ENCODE data around the gene NTRK3. TPM values are rescaled to one million over a fixed set of nuclear protein-coding genes. Genes with fewer than 3 reads are reported as not detected.

The NTRK3 gene
- total and polyA plus RNA-seq, 2 experiments from 2014 or later, result not detected

- no peak overlapping the region for H3K4me3 ChIP-seq
- no peaks in the 10 kb centered on the region for H3K36me3 ChIP-seq (ENCODE audit: low read depth)
- H4K20me1 ChIP-seq (ENCODE audit: insufficient read depth), result no peaks in the 10 kb centered on the region
- in situ Hi-C loops (cut with MboI), result no loop called here
- DNase-seq, result no peak
- H3F3A ChIP-seq (ENCODE audit: insufficient read depth), result no peaks in the 10 kb centered on the region
- no peak overlapping the region for H3K27ac ChIP-seq
- H2AFZ ChIP-seq, result no peak overlapping the region
- H3K9me2 ChIP-seq (ENCODE audit: insufficient read depth), result no peaks in the 10 kb centered on the region
- WGBS, 2 experiments (ENCODE audit: low coverage in 1 of 2, low lambda C conversion rate in 2 of 2, missing lambda C conversion rate in 2 of 2), result 9 to 15% methylated on average over 1 of the region's 1 CpG
- H3K27me3 ChIP-seq (replicated peaks; ENCODE audit: insufficient read depth), result no peaks in the 10 kb centered on the region
- no peak overlapping the region for H3K4me2 ChIP-seq (ENCODE audit: unreplicated experiment)
- TF ChIP-seq EZH2phosphoT487 (IDR thresholded peaks at IDR 0.05; ENCODE audit: insufficient read depth, low read depth) (no peak), EZH2 (IDR thresholded peaks at IDR 0.05; ENCODE audit: insufficient read depth, poor library complexity, severe bottlenecking) (no peak)
- no peaks in the 10 kb centered on the region for H3K4me1 ChIP-seq (ENCODE audit: insufficient read depth)
- H3K9me3 ChIP-seq (ENCODE audit: low read depth), result no peaks in the 10 kb centered on the region
- no peak overlapping the region for H3K9ac ChIP-seq
- no peaks in the 10 kb centered on the region for H3K79me2 ChIP-seq (ENCODE audit: insufficient read depth)
Observed at GRCh38 chr15:88049506-88049905, 207.0 kb downstream of the NTRK3 start.

GRCh38 chr15:88048755-88049154, 207.8 kb downstream of the NTRK3 start:
- in situ Hi-C loops (cut with MboI), result no loop called here
- H4K20me1 ChIP-seq (ENCODE audit: insufficient read depth), result no peaks in the 10 kb centered on the region
- no peaks in the 10 kb centered on the region for H3F3A ChIP-seq (ENCODE audit: insufficient read depth)
- no peaks in the 10 kb centered on the region for H3K36me3 ChIP-seq (ENCODE audit: low read depth)
- H3K4me1 ChIP-seq (ENCODE audit: insufficient read depth), result no peaks in the 10 kb centered on the region
- TF ChIP-seq EZH2phosphoT487 (IDR thresholded peaks at IDR 0.05; ENCODE audit: insufficient read depth, low read depth) (no peak), EZH2 (IDR thresholded peaks at IDR 0.05; ENCODE audit: insufficient read depth, poor library complexity, severe bottlenecking) (no peak)
- H3K4me3 ChIP-seq, result no peak overlapping the region
- DNase-seq, result no peak
- H3K27me3 ChIP-seq (replicated peaks; ENCODE audit: insufficient read depth), result no peaks in the 10 kb centered on the region
- no peak overlapping the region for H2AFZ ChIP-seq
- H3K4me2 ChIP-seq (ENCODE audit: unreplicated experiment), result no peak overlapping the region
- H3K9me3 ChIP-seq (ENCODE audit: low read depth), result no peaks in the 10 kb centered on the region
- 40 to 48% methylated on average over 3 of the region's 3 CpGs for WGBS, 2 experiments (ENCODE audit: low coverage in 1 of 2, low lambda C conversion rate in 2 of 2, missing lambda C conversion rate in 2 of 2)
- no peak overlapping the region for H3K9ac ChIP-seq
- no peaks in the 10 kb centered on the region for H3K9me2 ChIP-seq (ENCODE audit: insufficient read depth)
- no peaks in the 10 kb centered on the region for H3K79me2 ChIP-seq (ENCODE audit: insufficient read depth)
- no peak overlapping the region for H3K27ac ChIP-seq

GRCh38 chr15:88048237-88048636, 208.3 kb downstream of the NTRK3 start:
- no peak overlapping the region for H3K4me2 ChIP-seq (ENCODE audit: unreplicated experiment)
- H3K36me3 ChIP-seq (ENCODE audit: low read depth), result no peaks in the 10 kb centered on the region
- no peaks in the 10 kb centered on the region for H3F3A ChIP-seq (ENCODE audit: insufficient read depth)
- H3K9ac ChIP-seq, result no peak overlapping the region
- 0 to 1% methylated on average over 2 of the region's 2 CpGs for WGBS, 2 experiments (ENCODE audit: low coverage in 1 of 2, low lambda C conversion rate in 2 of 2, missing lambda C conversion rate in 2 of 2)
- no peaks in the 10 kb centered on the region for H4K20me1 ChIP-seq (ENCODE audit: insufficient read depth)
- in situ Hi-C loops (cut with MboI), result no loop called here
- H3K27ac ChIP-seq, result no peak overlapping the region
- no peak for TF ChIP-seq EZH2phosphoT487 (IDR thresholded peaks at IDR 0.05; ENCODE audit: insufficient read depth, low read depth)
- TF ChIP-seq EZH2 (IDR thresholded peaks at IDR 0.05; ENCODE audit: insufficient read depth, poor library complexity, severe bottlenecking), result no peak
- H3K79me2 ChIP-seq (ENCODE audit: insufficient read depth), result no peaks in the 10 kb centered on the region
- no peaks in the 10 kb centered on the region for H3K9me3 ChIP-seq (ENCODE audit: low read depth)
- no peak overlapping the region for H2AFZ ChIP-seq
- no peaks in the 10 kb centered on the region for H3K9me2 ChIP-seq (ENCODE audit: insufficient read depth)
- no peaks in the 10 kb centered on the region for H3K27me3 ChIP-seq (replicated peaks; ENCODE audit: insufficient read depth)
- H3K4me1 ChIP-seq (ENCODE audit: insufficient read depth), result no peaks in the 10 kb centered on the region
- no peak overlapping the region for H3K4me3 ChIP-seq
- DNase-seq, result no peak

- 26 to 27% methylated on average over 13 of the region's 13 CpGs for WGBS, 2 experiments (ENCODE audit: low coverage in 1 of 2, low lambda C conversion rate in 2 of 2, missing lambda C conversion rate in 2 of 2)
- H2AFZ ChIP-seq, result no peak overlapping the region
- H3K4me1 ChIP-seq (ENCODE audit: insufficient read depth), result no peaks in the 10 kb centered on the region
- H3K4me3 ChIP-seq, result no peak overlapping the region
- H3K36me3 ChIP-seq (ENCODE audit: low read depth), result no peaks in the 10 kb centered on the region
- in situ Hi-C loops (cut with MboI), result no loop called here
- no peak for DNase-seq
- no peaks in the 10 kb centered on the region for H3K9me2 ChIP-seq (ENCODE audit: insufficient read depth)
- no peaks in the 10 kb centered on the region for H3F3A ChIP-seq (ENCODE audit: insufficient read depth)
- no peaks in the 10 kb centered on the region for H3K79me2 ChIP-seq (ENCODE audit: insufficient read depth)
- no peaks in the 10 kb centered on the region for H4K20me1 ChIP-seq (ENCODE audit: insufficient read depth)
- no peak overlapping the region for H3K9ac ChIP-seq
- no peak overlapping the region for H3K27ac ChIP-seq
- H3K27me3 ChIP-seq (replicated peaks; ENCODE audit: insufficient read depth), result no peaks in the 10 kb centered on the region
- H3K4me2 ChIP-seq (ENCODE audit: unreplicated experiment), result no peak overlapping the region
- TF ChIP-seq EZH2 (IDR thresholded peaks at IDR 0.05; ENCODE audit: insufficient read depth, poor library complexity, severe bottlenecking) (no peak), EZH2phosphoT487 (IDR thresholded peaks at IDR 0.05; ENCODE audit: insufficient read depth, low read depth) (no peak)
- no peaks in the 10 kb centered on the region for H3K9me3 ChIP-seq (ENCODE audit: low read depth)
Observed at GRCh38 chr15:88046576-88047129, 209.9 kb downstream of the NTRK3 start.

- Histone ChIP-seq H3K9ac (no peak overlapping the region), H3K27me3 (replicated peaks; ENCODE audit: insufficient read depth) (no peaks in the 10 kb centered on the region), H3K79me2 (ENCODE audit: insufficient read depth) (no peaks in the 10 kb centered on the region), H4K20me1 (ENCODE audit: insufficient read depth) (no peaks in the 10 kb centered on the region), H3K9me2 (ENCODE audit: insufficient read depth) (no peaks in the 10 kb centered on the region), H3F3A (ENCODE audit: insufficient read depth) (no peaks in the 10 kb centered on the region), H3K9me3 (ENCODE audit: low read depth) (no peaks in the 10 kb centered on the region), H3K4me1 (ENCODE audit: insufficient read depth) (no peaks in the 10 kb centered on the region), H3K36me3 (ENCODE audit: low read depth) (no peaks in the 10 kb centered on the region), H3K27ac (no peak overlapping the region), H2AFZ (no peak overlapping the region), H3K4me3 (no peak overlapping the region), H3K4me2 (ENCODE audit: unreplicated experiment) (no peak overlapping the region)
- TF ChIP-seq EZH2 (IDR thresholded peaks at IDR 0.05; ENCODE audit: insufficient read depth, poor library complexity, severe bottlenecking) (no peak), EZH2phosphoT487 (IDR thresholded peaks at IDR 0.05; ENCODE audit: insufficient read depth, low read depth) (no peak)
- in situ Hi-C loops (cut with MboI), result no loop called here
- DNase-seq, result no peak
- WGBS, 2 experiments (ENCODE audit: low coverage in 1 of 2, low lambda C conversion rate in 2 of 2, missing lambda C conversion rate in 2 of 2), result 28 to 34% methylated on average over 1 of the region's 1 CpG
Observed at GRCh38 chr15:88043396-88043795, 213.1 kb downstream of the NTRK3 start.
